GM21737 (cell line): Measurements from ENCODE around the gene C1orf174.

Experiments used
- ATAC-seq: cut with Tn5 transposase; IDR thresholded peaks from one replicate; pipeline ENCODE4 v1.9.1; 2021; ENCODE audit warnings: mild to moderate bottlenecking, moderate library complexity; ENCODE audit not compliant: unreplicated experiment

Gene C1orf174

GRCh38 chr1:3879099-3879498 is 21.0 kb downstream of the C1orf174 start:
- ATAC-seq, result no peak

- no peak for ATAC-seq
Measured at GRCh38 chr1:3876716-3877115, 23.4 kb downstream of the C1orf174 start.

GRCh38 chr1:3874736-3875135 is 25.3 kb downstream of the C1orf174 start:
- no peak for ATAC-seq

GRCh38 chr1:3872546-3872945 is 27.5 kb downstream of the C1orf174 start:
- ATAC-seq, result no peak

GRCh38 chr1:3871451-3871805 is 28.6 kb downstream of the C1orf174 start:
- ATAC-seq, result no peak

GRCh38 chr1:3869751-3870301 is 30.2 kb downstream of the C1orf174 start:
- no peak for ATAC-seq

GRCh38 chr1:3868464-3869006 is 31.5 kb downstream of the C1orf174 start:
- no peak for ATAC-seq

- no peak for ATAC-seq
Measured at GRCh38 chr1:3865606-3866160, 34.4 kb downstream of the C1orf174 start.

GRCh38 chr1:3864884-3865283 is 35.2 kb downstream of the C1orf174 start:
- ATAC-seq, result no peak

- ATAC-seq, result no peak
Measured at GRCh38 chr1:3863231-3863935, 36.7 kb downstream of the C1orf174 start.

GRCh38 chr1:3858231-3858981 is 41.7 kb downstream of the C1orf174 start:
- ATAC-seq, result no peak

- ATAC-seq, result peak; percentile 0
Measured at GRCh38 chr1:3857791-3858129, 42.3 kb downstream of the C1orf174 start.

- peak; percentile 91 for ATAC-seq
Measured at GRCh38 chr1:3856923-3857790, 42.9 kb downstream of the C1orf174 start, which contains the start of the genes CEP104 and DFFB. Gene CEP104 (minus strand): TSS chr1:3857211. CDS start chr1:3852407, 4,804 bp downstream. Gene DFFB (plus strand): TSS chr1:3857476. CDS start chr1:3857604, 128 bp downstream.

GRCh38 chr1:3852711-3853485 is 47.2 kb downstream of the C1orf174 start:
- ATAC-seq, result no peak

GRCh38 chr1:3852091-3852490 is 48.0 kb downstream of the C1orf174 start:
- ATAC-seq, result no peak

GRCh38 chr1:3851292-3851691 is 48.8 kb downstream of the C1orf174 start:
- no peak for ATAC-seq

GRCh38 chr1:3850857-3851256 is 49.2 kb downstream of the C1orf174 start:
- no peak for ATAC-seq

- ATAC-seq, result no peak
Measured at GRCh38 chr1:3847081-3847480, 53.0 kb downstream of the C1orf174 start.

GRCh38 chr1:3846541-3846940 is 53.5 kb downstream of the C1orf174 start:
- no peak for ATAC-seq

- ATAC-seq, result no peak
Measured at GRCh38 chr1:3842912-3843311, 57.2 kb downstream of the C1orf174 start.
